GM06990 (cell line): Measurements from ENCODE around the gene PTPRM.

Experiments used
- DNase-seq: peaks from one replicate; pipeline ENCODE4 v3.0.0-alpha.2; 2011; ENCODE audit not compliant: insufficient read length; ENCODE audit errors: extremely low read depth
- H3K27me3 ChIP-seq: replicated peaks from 2 replicates; pipeline ENCODE4 v1.6.0; 2011; ENCODE audit warnings: low read length; ENCODE audit not compliant: control insufficient read depth, insufficient read depth
- H3K36me3 ChIP-seq: 2 replicates; pipeline ENCODE4 v1.5.1; 2011; ENCODE audit warnings: low read length; ENCODE audit not compliant: control insufficient read depth, insufficient read depth
- H3K4me3 ChIP-seq: replicated peaks from 2 replicates; pipeline ENCODE4 v1.5.1; 2011; ENCODE audit warnings: low read depth, mild to moderate bottlenecking, control low read depth, low read length
- CTCF ChIP-seq: IDR thresholded peaks from 2 replicates; pipeline ENCODE4 v1.5.1; 2011; ENCODE audit warnings: low read length, control low read depth, mild to moderate bottlenecking, inconsistent platforms; ENCODE audit not compliant: insufficient read depth, poor library complexity, severe bottlenecking

The PTPRM gene

GRCh38 chr18:7839548-7839947, 272.4 kb downstream of the PTPRM start:
- Histone ChIP-seq H3K27me3 (no peaks in the 10 kb centered on the region), H3K36me3 (no peaks in the 10 kb centered on the region), H3K4me3 (no peak overlapping the region)
- no peak for TF ChIP-seq CTCF
- no peak for DNase-seq

GRCh38 chr18:7840411-7840810, 273.3 kb downstream of the PTPRM start:
- H3K36me3 ChIP-seq = no peaks in the 10 kb centered on the region
- TF ChIP-seq CTCF = no peak
- no peak overlapping the region for H3K4me3 ChIP-seq
- H3K27me3 ChIP-seq = no peaks in the 10 kb centered on the region
- DNase-seq = no peak

GRCh38 chr18:7844017-7844416, 276.9 kb downstream of the PTPRM start:
- no peak for TF ChIP-seq CTCF
- H3K4me3 ChIP-seq = no peak overlapping the region
- H3K36me3 ChIP-seq = no peaks in the 10 kb centered on the region
- no peak for DNase-seq
- no peaks in the 10 kb centered on the region for H3K27me3 ChIP-seq

GRCh38 chr18:7844418-7844817, 277.3 kb downstream of the PTPRM start:
- no peak for TF ChIP-seq CTCF
- no peaks in the 10 kb centered on the region for H3K27me3 ChIP-seq
- H3K36me3 ChIP-seq = no peaks in the 10 kb centered on the region
- no peak overlapping the region for H3K4me3 ChIP-seq
- no peak for DNase-seq

GRCh38 chr18:7846335-7846734, 279.2 kb downstream of the PTPRM start:
- Histone ChIP-seq H3K4me3 (no peak overlapping the region), H3K27me3 (no peaks in the 10 kb centered on the region), H3K36me3 (no peaks in the 10 kb centered on the region)
- TF ChIP-seq CTCF = no peak
- DNase-seq = no peak

GRCh38 chr18:7847357-7848053, 280.4 kb downstream of the PTPRM start:
- no peak overlapping the region for H3K4me3 ChIP-seq
- no peaks in the 10 kb centered on the region for H3K36me3 ChIP-seq
- no peak for DNase-seq
- TF ChIP-seq CTCF = no peak
- H3K27me3 ChIP-seq = no peaks in the 10 kb centered on the region
